Left forelimb (tissue), 1 donor: Measurements from ENCODE around the gene UNCX.
"Not testable (repeated sequence)": the region's sequence is repeated elsewhere in the genome, so short reads cannot be mapped to it uniquely, and the experiment has no call there.

Experiments
- DNase-seq: peaks from one replicate; pipeline ENCODE4 v3.0.0-alpha.2; 2018; ENCODE audit warnings: low spot score

The UNCX gene

GRCh38 chr7:1232623-1233332, at the start of gene UNCX:
Gene UNCX (plus strand): TSS chr7:1232872. CDS start chr7:1233018, 146 bp downstream.
- DNase-seq: no peak

DNA sequence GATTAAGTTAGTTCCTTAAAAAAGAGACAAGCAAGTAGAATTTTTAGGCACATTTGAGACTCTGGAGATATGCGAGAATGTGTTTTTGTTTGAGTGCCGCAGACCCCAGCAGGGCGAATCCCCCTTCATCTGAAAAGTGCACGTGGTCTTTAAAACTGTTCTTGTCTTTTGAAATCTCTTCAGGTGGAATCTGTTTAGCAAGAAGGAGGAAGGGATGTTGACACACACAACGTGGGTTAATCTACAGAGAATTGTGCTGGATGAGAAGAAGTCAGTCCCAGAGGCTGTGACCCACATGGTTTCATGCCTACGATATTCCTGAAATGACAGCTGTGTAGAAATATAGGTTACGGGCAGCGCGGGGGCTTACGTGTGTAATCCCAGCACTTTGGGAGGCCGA, 45.5 kb upstream of the UNCX start:
- DNase-seq: no peak

GRCh38 chr7:1188720-1189294, 43.9 kb upstream of the UNCX start:
- no peak for DNase-seq

- DNase-seq: no peak
Observed at GRCh38 chr7:1189986-1190772, 42.5 kb upstream of the UNCX start.

- no peak for DNase-seq
Observed at GRCh38 chr7:1192171-1192676, 40.4 kb upstream of the UNCX start.

DNA sequence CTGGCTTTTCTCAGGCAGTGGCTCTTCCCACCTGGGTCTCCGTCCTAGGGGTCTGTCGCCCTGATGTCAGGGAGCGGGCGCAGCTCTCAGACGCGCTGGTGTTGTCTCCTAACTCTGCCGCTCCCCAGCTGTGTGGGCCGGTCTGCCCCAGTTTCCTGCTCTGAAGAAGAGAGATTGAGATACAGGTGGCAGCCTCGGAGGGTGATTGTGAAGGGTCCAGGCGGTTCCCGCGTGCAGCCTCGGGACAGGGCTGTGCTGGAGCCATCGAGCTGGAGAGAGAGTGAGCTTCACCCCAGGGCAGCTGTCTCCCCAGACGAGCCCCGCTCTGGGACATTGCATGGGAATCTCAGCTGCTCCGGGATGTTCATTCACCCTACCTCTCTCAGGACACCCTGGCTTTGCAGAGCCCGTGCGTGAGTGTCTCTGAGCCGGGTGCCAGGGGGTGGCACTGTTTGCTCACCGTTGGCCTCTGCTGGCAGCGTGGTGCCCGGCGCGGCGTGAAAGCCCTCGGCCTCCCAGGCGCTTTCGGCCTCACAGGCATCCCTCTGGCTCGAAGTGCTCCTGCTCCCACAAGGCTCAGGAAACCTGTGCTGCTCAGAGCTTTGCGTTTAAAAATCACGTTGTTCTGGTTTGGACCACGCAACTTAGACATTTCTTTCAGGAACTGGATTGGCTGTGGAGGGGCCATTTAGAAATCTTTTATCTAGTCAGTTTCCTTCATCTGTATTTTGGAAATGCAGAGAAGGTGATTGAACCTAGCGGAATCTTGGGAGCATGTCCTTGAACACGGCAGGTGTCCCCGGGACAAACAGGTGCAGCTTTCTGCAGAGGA, 38.9 kb upstream of the UNCX start:
- DNase-seq: no peak

DNA sequence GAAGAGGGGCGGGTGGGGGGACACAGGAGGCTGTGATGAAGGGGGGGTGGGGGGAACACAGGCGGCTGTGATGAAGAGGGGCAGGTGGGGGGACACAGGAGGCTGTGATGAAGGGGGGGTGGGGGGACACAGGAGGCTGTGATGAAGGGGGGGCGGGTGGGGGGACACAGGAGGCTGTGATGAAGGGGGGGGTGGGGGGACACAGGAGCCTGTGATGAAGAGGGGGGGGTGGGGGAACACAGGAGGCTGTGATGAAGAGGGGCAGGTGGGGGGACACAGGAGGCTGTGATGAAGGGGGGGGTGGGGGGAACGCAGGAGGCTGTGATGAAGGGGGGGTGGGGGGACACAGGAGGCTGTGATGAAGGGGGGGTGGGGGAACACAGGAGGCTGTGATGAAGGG, 36.2 kb upstream of the UNCX start:
- DNase-seq: not testable (repeated sequence)

GRCh38 chr7:1196950-1197349, 35.7 kb upstream of the UNCX start:
- no peak for DNase-seq

DNA sequence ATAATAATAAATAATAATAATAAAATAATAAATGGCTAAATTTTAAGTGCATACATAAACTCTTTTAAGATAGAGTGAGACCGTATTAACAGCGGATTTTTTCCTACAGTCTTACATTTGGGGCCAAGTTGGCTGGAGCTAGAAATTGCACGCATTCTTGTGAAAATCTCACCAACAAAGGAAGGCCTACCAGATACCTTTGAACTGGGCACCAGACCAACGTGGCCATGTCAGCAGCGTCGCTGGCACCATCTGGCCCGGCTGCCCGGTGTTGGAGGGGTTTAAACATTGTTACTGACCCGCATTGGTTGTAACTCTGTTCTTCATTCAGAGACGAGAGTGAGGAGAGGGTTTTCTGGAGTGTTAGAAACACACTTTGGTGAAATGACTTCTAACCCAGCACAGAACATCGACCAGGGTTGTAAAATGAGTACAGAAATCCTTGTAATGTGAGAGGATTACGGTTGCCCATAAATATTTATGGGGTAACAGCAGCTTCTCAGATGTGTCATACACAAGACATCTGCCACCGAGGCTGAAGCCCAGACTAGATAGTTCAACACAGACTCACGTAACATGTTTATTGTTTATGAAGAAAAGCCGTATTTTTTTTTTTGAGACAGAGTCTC, 34.6 kb upstream of the UNCX start:
- DNase-seq: no peak

GRCh38 chr7:1200045-1200444, 32.6 kb upstream of the UNCX start:
- no peak for DNase-seq

DNA sequence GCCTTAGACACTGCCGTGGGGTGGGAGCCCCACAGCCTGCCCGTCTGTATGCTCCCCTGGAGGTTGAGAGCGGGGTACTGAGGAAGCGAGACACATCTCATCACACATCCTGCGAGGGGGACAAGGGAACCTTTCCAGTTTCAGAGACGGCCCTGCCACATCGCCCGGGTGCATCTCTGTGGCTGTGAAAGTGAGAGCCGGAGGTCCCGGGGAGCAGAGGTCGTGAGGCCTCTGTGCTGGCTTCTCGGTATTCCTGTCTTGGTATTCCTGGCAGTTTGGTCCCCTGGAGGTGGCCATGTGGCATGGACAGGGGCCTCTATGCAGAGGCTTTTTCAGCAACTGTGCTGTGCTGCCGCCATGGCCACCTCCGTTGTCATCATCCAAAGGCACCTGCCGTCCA, 30.8 kb upstream of the UNCX start:
- no peak for DNase-seq

DNA sequence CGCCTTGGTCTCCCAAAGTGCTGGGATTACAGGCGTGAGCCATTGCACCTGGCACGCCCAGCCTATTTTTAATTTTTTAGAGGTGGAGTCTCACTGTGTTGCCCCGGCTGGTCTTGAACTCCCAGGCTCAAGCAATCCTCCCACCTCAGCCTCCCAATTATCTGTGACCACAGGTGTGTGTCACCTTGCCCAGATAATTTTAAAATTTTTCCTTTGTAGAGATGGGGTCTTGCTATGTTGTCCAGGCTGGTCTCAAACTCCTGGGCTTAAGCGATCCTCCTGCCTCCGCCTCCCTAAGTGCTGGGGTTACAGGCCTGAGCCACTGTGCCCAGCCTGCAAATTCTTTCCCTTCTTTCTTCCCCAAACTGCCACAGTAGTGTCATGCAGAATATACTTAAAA, 29.8 kb upstream of the UNCX start:
- not testable (repeated sequence) for DNase-seq

DNA sequence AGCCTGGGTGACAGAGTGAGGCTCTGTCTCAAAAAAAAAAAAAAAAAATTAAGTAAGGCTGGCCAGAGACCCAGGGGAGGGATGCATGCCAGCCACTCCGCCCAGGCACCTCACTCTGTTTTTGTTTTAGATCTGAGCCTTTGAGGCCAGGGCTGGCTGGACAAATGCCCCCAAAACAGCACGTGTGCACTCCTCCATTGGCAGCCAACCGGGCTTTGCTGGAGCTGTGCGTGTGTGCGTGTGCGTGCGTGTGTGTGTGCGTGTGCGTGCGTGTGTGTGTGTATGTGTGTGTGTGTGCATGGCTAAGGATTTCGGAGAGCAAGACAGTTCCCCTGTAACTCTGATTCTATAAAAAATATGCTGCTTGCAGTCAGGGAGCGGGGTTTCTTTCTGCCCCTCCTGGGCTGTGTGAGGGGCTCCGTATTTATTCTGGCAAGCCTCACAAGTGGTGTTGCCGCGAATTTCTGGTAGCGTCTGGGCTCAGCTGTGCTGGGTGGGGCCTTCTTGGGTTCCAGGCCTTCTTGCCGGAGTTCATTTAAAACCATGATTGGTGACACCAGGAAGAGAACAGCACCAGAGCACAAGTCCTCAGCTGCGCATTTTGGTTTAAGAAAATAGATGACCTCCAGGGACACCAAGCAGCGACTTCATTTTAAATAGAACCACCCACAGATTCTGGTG, 28.1 kb upstream of the UNCX start:
- no peak for DNase-seq

- DNase-seq: not testable (repeated sequence)
Observed at GRCh38 chr7:1205742-1206141, 26.9 kb upstream of the UNCX start.

- no peak for DNase-seq
Observed at GRCh38 chr7:1209097-1209496, 23.6 kb upstream of the UNCX start.

DNA sequence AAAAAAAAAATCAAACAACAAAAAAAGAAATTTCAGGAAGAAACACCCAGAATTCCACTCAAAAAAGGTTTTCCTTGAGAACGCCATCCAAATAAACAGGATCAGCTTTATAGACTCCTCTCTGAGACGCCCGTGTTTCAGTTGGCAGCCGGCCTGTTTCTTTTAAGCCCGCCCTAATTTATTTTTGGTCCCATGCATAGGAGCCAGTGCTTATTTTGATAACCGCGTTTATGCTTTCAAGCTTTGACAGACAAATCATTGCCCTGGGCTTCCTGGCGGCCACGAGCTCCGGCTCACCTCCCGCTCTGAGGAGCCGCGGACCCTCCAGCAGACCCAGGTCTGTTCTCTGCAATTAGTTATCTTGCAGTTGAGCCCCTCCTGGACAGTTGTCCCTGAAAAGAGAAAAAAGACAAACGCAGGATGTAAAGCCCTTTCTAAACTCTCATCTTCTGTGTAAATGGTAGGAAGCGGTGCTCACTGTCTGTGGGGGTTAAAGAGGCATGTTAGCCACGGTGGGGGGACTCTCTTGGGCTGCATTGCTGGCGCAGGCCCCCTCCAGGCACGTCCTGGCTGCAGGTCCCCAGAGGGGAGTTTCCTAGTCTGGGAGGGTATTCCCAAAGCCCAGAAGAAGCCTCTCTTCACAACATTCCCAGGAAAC, 22.2 kb upstream of the UNCX start:
- DNase-seq: no peak

GRCh38 chr7:1210979-1211608, 21.6 kb upstream of the UNCX start:
- no peak for DNase-seq

- no peak for DNase-seq
Observed at GRCh38 chr7:1211611-1212010, 21.1 kb upstream of the UNCX start.

DNA sequence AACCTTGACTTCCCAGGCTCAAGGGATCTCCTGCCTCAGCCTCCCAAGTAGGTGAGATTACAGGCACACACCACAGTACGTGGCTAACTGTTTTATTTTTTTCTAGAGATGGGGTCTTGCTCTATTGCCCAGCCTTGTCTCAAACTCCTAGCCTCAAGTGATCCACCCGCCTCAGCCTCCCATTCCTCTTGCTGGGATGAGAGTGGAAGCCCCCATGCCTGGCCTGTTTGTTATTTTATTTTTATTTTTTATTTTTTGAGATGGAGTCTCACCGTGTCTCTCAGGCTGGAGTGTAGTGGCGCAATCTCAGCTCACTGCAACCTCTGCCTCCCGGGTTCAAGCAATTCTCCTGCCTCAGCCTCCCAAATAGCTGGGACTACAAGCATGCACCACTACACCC, 20.6 kb upstream of the UNCX start:
- not testable (repeated sequence) for DNase-seq

DNA sequence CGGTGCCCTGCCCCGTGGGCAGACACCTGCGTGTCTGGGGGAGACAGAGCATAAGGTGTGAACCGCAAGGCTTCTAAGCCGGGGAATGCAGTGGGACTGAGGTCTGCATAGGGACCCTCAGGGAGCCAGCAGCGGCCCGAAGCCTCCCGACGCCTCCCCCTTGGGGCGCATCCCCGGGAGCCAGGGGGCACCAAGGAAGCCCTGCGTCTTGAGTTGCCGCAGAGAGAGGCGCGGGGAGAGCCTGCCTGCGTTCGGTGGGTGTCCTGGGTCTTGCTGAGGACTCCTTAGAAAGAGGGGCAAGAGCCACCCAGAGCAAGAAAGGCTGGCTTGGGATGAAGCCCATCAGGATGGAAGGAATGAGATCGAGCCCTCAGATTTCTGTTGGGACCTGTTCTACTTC, 18.2 kb upstream of the UNCX start:
- DNase-seq: no peak
